ENCODE measurements around the gene KCNB1.

Gene KCNB1

GRCh38 chr20:49389854-49390253 lies 92.6 kb downstream of the KCNB1 start:
- TF ChIP-seq, protein P1, sequence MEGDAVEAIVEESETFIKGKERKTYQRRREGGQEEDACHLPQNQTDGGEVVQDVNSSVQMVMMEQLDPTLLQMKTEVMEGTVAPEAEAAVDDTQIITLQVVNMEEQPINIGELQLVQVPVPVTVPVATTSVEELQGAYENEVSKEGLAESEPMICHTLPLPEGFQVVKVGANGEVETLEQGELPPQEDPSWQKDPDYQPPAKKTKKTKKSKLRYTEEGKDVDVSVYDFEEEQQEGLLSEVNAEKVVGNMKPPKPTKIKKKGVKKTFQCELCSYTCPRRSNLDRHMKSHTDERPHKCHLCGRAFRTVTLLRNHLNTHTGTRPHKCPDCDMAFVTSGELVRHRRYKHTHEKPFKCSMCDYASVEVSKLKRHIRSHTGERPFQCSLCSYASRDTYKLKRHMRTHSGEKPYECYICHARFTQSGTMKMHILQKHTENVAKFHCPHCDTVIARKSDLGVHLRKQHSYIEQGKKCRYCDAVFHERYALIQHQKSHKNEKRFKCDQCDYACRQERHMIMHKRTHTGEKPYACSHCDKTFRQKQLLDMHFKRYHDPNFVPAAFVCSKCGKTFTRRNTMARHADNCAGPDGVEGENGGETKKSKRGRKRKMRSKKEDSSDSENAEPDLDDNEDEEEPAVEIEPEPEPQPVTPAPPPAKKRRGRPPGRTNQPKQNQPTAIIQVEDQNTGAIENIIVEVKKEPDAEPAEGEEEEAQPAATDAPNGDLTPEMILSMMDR (conservative IDR thresholded peaks at IDR 0.05) = no peak
- TF ChIP-seq ZFX (IDR thresholded peaks at IDR 0.05) = no peak
- H3K27ac ChIP-seq = no peak overlapping the region

DNA sequence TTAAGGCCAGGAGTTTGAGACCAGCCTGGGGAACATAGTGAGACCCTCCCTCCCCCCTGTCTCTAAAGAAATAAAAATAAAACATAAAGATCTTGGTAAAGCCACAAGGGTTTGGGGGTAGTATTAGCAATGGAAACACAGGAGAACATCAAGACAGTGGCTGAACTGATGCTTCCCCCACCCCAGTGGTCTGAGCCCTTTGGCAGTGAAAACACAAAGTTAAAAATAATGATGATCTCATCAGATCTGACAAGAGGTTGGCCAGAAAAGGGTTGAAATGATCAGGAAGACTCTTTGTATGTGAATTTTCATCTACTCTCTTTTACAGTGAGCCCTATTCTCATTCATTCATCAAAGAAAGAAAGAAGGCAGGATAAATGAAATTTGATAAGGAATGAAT lies 93.7 kb downstream of the KCNB1 start:
- TF ChIP-seq ZFX (IDR thresholded peaks at IDR 0.05) = no peak
- H3K27ac ChIP-seq = no peak overlapping the region

DNA sequence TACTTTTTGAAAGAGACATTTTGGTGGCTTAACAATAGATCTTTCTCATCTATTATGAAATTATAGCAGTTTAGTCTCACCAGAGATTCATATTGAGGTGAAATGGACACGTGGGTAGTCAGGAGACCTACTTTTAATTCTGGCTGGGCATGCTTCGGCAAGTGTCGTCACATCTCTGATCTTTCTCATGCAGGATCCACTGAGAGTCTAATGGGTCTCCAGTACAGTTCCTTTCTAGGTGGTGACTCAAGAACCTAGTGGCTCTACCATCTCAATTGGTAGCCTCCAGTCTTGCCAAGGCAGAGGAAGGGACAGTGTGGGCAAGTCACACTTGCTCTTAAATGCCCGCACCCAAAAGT lies 94.9 kb downstream of the KCNB1 start:
- TF ChIP-seq, protein P1 (conservative IDR thresholded peaks at IDR 0.05) = no peak
- TF ChIP-seq ZFX (IDR thresholded peaks at IDR 0.05) = no peak
- no peak overlapping the region for H3K27ac ChIP-seq

- no peak overlapping the region for H3K27ac ChIP-seq
- TF ChIP-seq ZFX (IDR thresholded peaks at IDR 0.05) = no peak
- TF ChIP-seq, protein P1 (conservative IDR thresholded peaks at IDR 0.05) = no peak
Measured at GRCh38 chr20:49386848-49387580, 95.5 kb downstream of the KCNB1 start.

DNA sequence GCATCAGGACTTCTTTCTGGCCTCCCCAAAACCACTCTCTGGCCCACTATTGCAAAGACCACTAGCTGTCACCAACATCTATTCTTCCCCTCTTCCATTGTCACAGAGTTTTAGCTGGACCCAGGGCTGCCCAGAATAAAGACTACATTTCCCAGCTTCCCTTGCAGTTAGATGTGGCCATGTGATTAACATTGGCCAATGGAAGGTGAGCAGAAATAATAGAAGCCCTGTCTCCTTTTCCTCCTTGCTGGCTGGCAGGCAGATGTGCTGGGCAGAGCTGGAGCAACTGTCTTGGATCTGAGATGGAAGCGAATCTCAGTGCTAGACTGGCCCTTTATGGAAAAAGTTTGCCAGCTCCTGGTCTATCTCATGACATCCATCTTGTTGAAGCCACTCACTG lies 97.0 kb downstream of the KCNB1 start:
- TF ChIP-seq, protein P1 (conservative IDR thresholded peaks at IDR 0.05) = no peak
- TF ChIP-seq ZFX (IDR thresholded peaks at IDR 0.05) = no peak
- H3K27ac ChIP-seq = no peak overlapping the region

DNA sequence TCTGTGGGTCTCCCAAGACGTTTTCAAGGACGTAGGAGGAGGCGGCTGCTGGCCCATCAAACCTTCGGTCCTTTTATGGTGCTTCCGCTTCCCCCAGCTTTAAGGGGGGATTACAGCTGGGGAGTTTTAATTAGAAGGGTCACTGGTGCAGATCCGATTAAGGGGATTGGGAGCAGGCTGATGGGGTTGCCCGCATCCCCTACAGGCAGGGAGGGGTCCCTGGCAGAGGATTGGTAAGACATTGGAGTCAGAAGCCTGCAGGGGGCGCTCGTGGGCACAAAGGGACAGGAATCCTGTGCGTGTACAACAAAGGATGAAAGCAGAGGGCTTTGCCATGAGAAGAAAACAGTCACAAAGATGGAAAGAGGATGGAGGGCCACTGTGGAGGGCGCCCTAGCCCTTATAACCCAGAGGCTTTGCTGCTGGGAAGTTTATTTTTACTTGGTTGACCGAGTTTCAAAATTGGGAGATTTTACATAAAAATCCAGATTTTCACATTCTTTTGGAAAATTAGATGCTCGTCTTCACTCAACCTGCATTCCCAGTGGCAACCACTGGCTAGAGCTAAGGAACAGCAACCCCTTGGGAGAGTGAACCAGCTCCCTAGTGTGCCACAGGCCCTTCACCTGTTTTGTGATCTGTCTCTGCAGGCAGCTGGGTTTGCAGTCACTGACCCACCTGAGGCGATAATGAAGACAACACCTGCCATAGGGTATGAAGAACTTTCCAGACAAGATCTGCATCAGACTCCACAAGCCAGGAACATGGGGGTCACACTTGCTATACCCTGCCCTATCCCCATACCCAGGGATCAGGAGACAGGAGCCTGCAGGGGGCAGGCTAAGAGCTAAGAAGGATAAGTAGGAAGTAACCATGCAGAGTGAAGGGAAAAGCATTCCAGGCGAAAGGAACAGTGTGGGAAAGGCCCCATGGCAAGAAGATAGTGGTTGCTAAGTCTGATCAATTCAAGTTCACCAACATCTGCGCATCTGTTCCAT lies 97.7 kb downstream of the KCNB1 start:
- H3K27ac ChIP-seq = no peak overlapping the region
- TF ChIP-seq ZFX (IDR thresholded peaks at IDR 0.05) = no peak
- TF ChIP-seq, protein P1 (conservative IDR thresholded peaks at IDR 0.05) = peak; percentile 80

DNA sequence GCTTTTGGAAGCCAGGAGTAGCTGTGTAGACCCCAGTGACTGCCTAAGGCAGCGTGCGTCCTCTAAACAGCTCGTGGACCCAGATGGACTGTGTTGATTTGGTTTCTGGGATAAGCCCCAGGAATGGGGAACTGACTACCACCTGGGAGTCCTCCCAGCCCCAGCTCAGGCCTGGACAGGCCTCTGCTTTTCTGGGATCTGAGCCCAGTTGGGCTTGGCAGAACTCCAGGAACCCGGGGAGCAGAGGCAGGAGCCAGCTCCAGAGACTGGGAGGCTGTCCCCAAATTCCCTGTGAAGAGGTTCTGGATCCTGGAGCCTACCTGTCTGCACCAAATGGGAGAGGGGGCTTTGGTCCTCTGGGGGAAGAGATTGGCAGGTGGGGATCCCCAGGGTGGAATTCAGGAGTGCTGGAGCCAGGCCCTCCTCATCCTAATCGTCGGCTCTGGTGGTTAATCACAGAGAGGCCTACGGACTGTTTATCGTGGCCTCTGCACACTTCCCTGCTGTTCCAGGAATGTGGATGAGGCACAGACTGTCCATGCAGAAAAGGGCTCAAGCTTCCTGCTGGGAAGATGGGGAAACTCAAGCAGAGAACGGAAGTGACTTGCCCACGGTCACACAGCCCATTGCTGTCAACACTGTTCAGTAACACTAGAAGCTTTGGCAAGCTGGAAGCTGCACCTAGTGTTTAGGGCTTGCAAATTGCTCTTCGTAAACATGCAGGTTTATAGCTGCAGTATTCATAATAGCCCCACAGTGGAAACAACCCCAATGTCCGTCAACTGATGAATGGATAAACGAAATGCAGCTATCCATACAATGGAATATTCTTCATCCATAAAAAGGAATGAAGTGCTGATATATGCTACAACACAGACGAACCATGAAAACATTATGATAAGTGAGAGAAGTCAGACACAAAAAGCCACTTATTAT lies 100.6 kb downstream of the KCNB1 start:
- TF ChIP-seq ZFX (IDR thresholded peaks at IDR 0.05) = peak; percentile 29; the same call in 1 of the 2 replicates
- TF ChIP-seq, protein P1 (conservative IDR thresholded peaks at IDR 0.05) = no peak
- peak overlapping the region; percentile 62 for H3K27ac ChIP-seq
